IPS-18c (cell line): Measurements from ENCODE around the gene GTPBP4.
A peak's percentile ranks its signal among the peaks of the same experiment; 100 is the strongest.
"Not testable (repeated sequence)": the region's sequence is repeated elsewhere in the genome, so short reads cannot be mapped to it uniquely, and the experiment has no call there.

Source experiments
- H3K4me3 ChIP-seq: 2 replicates; pipeline ENCODE4 v1.7.0; 2013; ENCODE audit warnings: low read depth, mild to moderate bottlenecking, low read length, moderate library complexity; ENCODE audit not compliant: insufficient read depth
- H3K9me3 ChIP-seq: one replicate; pipeline ENCODE4 v1.6.1; 2013; ENCODE audit warnings: mild to moderate bottlenecking, low read length, moderate library complexity; ENCODE audit not compliant: control insufficient read depth, insufficient read depth

The GTPBP4 gene

DNA sequence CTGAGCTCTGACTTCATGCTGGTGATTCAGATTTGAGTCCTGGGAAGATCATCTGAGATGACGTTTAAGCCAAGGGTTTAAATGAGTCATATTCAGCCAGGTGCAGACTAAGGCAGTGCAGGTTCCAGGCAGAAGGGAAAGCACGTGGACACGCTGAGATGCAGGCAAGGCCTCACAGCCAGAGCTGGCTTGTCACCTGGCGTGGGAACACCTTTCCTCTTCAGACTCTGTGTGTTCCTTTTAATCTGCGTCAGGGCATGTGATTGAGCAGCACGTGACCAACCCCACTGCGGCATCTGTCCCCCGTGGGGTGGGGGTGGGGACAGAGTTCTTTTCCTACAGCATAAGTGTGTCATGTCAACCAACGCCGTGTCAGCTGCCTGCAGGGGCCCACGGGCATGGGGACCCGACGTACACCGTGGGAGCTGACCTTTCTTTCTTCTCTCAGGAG is 48.1 kb downstream of the GTPBP4 start:
- no peak overlapping the region for H3K4me3 ChIP-seq
- no peaks in the 10 kb centered on the region for H3K9me3 ChIP-seq

DNA sequence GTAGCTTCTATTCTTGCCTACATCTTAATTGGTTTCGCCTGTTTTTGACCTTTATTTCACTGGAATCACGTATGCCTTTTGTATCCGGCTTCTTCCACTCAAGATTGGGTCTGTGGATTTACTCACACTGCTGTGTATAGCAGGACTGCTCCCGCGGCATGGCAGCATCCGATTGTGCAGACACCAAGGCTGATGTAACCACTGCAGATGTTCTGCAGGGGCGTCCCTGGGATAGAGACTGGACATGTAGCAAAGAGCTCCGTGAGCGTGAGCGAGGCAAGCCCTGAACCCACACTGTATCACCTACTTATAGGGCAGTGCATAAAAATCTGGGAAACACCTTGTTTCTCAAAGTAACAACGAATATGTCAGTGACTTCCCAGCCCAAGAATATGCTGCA is 48.9 kb downstream of the GTPBP4 start:
- Histone ChIP-seq H3K9me3 (no peaks in the 10 kb centered on the region), H3K4me3 (no peak overlapping the region)

DNA sequence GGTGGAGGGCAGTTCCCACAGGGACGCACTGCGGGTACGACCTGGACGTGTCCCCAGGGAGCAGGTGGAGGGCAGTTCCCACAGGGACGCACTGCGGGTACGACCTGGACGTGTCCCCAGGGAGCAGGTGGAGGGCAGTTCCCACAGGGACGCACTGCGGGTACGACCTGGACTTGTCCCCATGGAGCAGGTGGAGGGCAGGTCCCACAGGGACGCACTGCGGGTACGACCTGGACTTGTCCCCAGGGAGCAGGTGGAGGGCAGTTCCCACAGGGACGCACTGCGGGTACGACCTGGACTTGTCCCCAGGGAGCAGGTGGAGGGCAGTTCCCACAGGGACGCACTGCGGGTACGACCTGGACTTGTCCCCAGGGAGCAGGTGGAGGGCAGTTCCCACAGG is 50.5 kb downstream of the GTPBP4 start:
- not testable (repeated sequence) for H3K9me3 ChIP-seq, H3K4me3 ChIP-seq

DNA sequence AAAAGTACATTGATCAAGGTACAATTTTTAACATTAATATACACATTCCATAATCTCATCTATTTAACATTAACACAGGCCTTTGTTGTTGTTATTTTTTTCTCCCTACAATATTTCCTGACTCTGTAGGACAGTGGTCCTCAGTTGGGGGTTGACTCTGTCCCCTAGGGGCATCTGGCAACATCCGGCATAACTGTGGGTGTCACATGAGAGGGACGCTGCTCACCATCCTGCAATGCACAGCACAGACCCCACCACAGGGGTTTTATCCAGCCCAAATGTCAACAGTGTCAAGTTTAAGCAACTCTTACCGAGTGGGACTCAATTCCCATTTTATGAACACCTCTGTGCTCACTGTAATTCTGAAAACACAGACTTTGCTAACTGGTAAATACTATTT is 51.9 kb downstream of the GTPBP4 start:
- no peak overlapping the region for H3K4me3 ChIP-seq

DNA sequence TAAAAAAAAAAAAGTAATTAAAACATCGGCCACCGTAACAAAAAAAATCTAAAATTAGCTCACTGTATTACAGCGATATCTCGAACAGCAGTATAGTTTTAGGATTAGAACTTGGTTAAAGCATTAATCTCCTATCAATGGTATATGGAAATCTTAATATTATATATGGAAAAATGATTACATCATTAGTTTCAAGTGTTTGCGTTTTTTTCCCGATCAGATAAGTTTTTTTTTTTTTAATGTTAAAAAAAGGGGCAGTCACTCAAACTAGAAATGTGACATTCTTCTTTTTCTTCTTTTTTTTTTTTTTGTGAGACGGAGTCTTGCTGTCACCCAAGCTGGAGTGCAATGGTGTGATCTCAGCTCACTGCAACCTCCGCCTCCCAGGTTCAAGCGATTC is 53.3 kb downstream of the GTPBP4 start:
- Histone ChIP-seq H3K4me3 (no peak overlapping the region), H3K9me3 (no peaks in the 10 kb centered on the region)

More for the DNA sequence above, 51.9 kb downstream of the GTPBP4 start:
- H3K9me3 ChIP-seq: no peaks in the 10 kb centered on the region

DNA sequence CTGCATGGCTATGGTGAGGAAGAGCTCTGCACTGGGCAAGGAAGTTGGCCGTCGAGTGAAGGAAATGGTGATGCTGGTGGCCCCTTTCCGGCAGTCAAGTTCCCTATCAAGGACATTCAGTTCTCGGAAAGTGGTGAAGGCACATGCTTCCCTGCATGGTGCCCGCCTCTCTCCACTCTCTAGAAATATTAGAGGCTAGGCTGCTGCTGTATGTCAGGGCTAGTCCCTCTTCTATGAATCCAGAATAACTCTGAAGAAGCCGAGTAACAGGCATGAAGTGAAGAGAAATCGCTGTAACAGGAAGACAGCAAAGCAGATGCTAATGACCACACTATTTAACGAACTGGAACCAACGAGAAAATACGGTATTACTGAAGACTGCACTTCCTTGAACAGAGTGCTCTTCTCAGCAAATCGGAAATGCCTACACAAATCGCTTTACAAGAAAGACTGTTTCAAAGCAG is 55.3 kb downstream of the GTPBP4 start:
- no peak overlapping the region for H3K4me3 ChIP-seq
- H3K9me3 ChIP-seq: no peaks in the 10 kb centered on the region

DNA sequence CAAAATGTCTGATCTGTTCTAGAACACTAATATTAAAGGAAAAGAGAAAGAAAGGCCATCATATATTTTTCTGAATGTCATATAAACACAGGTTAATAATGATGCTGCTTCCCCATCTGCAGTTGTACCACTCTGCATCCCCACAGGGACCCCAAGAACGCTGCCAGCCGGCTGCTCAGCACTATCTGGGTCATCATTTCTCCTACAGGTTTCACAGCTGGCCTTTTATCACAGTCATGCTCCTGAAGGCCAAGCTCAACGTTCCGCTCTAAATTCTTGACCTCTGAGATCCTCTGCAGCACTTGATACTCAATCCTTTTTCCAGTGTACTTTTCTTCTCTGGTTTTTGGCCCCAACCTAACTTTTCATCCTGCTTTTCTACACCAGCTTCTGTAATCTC is 55.9 kb downstream of the GTPBP4 start:
- Histone ChIP-seq H3K9me3 (no peaks in the 10 kb centered on the region), H3K4me3 (no peak overlapping the region)

DNA sequence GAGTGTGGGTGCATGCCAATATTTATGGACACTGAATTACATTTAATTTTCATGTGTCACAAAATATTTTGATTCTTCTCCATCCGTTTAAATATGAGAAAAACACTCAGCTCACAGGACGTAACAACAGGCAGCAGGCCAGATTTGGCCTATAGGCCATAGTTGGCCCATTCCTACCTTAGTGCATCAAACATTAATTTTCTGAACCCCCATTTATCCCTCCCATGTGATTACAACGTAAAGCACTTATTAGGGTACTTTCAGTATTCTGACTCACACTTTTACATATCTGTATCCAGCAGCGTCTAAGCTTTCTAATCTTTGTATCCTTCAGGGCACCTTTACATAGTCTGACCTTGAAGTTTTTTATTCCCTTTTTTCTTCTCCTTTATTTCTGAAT is 56.7 kb downstream of the GTPBP4 start:
- H3K4me3 ChIP-seq: no peak overlapping the region
- no peaks in the 10 kb centered on the region for H3K9me3 ChIP-seq

DNA sequence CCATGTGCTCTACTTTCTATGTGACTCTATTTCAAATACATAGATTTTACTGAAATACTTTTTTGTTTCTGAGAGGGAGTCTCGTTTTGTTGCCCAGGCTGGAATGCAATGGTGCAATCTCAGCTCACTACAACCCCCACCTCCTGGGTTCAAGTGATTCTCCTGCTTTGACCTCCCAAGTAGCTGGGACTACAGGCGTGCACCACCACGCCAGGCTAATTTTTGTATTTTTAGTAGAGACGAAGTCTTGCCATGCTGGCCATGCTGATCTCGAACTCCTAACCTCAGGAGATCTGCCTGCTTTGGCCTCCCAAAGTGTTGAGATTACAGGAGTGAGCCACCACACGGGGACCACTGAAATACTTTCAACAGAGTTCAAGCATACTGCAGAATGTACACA is 57.2 kb downstream of the GTPBP4 start:
- H3K4me3 ChIP-seq: no peak overlapping the region

DNA sequence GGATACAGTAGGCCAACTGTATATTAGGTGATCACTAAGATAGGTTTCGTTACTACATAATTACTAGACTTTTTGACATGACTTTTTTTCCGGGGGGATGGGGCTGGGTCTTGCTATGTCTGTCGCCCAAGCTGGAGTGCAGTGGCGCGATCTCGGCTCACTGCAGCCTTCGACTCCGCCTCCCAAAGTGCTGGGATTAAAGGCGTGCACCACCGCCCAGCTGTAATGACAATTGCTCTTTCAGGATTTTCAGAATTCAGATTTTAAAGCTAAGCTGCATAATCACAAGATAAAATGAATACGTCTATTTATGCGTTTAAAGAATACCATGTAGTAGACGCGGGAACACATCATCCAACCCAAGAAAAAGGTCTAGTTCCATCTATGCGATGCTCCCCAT is 59.7 kb downstream of the GTPBP4 start:
- Histone ChIP-seq H3K9me3 (no peaks in the 10 kb centered on the region), H3K4me3 (peak overlapping the region; percentile 95)

More for the DNA sequence above, 57.2 kb downstream of the GTPBP4 start:
- H3K9me3 ChIP-seq: no peaks in the 10 kb centered on the region

DNA sequence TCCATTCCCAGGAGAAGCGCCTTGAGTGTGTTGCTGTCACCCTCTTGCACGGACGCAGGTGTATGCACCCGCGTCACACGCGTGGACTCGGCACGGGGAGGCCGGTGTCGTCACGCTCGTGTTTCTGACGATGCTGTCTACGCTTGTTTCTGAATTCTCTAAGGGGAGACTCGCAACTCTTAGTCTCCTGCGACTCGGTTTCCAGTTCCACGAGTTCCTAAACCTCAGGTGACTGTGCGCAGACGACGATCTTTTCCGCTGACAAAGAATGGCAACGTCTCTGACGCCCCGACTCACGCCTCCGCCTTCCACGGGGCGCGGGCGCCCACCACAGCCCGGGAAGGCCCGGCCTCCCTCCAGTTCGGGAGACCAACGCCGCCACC is 60.1 kb downstream of the GTPBP4 start:
- Histone ChIP-seq H3K9me3 (no peaks in the 10 kb centered on the region), H3K4me3 (peak overlapping the region; percentile 95)

DNA sequence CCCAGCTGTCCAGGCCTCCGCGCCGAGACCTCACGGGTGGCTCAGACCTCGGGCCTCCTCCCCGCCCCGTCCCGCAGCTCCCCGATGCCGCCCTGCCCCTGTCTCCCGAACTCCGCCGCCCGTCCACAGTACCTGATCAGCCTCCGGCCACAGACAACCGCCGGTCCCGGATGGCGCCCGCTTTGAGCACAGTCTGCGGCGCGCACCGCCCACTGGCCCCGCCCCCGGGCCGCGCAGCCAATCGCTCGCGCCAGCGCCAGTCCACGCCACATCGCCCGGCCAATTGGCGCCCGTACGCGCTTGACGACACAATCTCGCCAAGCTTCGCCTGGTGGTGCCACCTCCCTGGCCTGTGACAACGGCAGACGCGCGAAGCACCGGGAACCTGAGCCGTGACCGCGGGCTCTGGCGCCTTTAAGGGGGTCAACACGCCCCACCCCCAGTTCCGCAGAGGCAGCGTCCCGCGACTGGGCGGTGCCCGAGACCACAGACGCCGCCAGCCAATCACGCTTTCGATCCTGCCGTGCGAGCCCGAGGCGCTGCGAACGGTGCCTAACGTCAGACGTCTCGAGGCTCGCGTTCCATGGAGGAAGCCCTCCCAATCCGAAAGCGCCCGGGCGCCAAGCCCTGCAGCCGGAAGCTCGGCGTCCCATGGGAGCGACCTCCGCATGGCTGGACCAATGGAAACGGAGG is 60.6 kb downstream of the GTPBP4 start, which contains the start of gene IDI1:
IDI1 (minus strand) TSS at position 388 of the 693 bp plus-strand sequence; CDS start at position 272, 116 bp downstream.
- H3K4me3 ChIP-seq: peak within 1 kb of the TSS; percentile 95
- H3K9me3 ChIP-seq: no peaks in the 10 kb centered on the region

DNA sequence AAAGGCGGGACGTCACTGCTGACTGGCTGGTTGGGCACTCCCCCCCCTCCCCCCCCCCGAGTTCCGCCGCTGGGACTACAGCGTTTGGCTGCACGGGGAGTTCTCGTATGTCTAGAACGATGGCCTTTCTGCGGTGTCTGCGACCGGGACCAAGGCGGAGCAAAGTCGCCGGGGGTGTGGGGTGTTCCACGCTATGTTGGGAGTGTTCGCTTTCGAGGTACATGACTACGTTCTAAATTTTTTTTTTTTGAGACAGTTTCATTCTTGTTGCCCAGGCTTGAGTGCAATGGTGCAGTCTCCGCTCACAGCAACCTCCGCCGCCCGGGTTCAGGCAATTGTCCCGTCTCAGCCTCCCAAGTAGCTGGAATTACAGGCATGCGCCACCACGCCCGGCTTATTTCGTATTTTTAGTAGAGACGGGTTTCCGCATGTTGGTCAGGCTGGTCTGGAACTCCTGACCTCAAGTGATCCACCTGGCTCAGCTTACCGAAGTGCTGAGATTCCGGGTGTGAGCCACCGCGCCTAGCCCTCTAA is 61.3 kb downstream of the GTPBP4 start:
- peak overlapping the region; percentile 95 for H3K4me3 ChIP-seq
- no peaks in the 10 kb centered on the region for H3K9me3 ChIP-seq

DNA sequence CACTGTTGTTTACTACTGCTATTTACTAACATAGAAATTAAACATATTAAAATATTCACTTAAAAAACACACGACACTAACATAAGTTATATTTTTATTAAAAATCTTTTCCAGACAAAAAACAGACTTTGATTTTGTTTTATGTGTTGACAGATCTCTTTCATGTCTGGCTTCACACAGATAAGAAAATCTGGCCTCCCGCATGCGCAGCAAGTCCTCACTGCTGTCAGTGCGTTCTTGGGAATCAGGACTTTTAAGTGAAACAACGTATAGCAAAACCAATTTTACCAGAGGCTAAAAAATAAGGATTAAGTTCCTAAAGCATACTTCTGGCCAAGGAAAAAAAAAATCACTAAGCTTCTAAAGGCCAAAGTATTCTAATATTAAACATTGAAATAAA is 61.9 kb downstream of the GTPBP4 start:
- Histone ChIP-seq H3K9me3 (no peaks in the 10 kb centered on the region), H3K4me3 (peak overlapping the region; percentile 95)

DNA sequence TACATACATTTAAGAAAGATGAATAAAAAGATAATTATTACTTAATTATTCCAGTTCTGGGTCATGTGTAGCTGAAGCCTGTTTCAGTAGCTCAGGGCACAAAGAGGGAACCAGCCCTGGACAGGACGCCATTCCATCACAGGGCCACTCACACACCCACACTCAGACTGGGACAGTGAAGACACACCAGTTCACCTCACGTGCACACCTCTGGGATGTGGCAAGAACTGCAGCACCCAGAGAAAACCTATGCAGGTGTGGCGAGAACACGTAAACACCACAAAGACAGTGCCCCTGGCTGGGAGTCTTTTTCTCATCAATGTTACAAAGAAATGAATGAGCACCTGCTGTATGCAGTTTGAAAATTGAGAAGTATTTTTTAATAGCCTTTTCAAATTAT is 62.3 kb downstream of the GTPBP4 start:
- no peak overlapping the region for H3K4me3 ChIP-seq

DNA sequence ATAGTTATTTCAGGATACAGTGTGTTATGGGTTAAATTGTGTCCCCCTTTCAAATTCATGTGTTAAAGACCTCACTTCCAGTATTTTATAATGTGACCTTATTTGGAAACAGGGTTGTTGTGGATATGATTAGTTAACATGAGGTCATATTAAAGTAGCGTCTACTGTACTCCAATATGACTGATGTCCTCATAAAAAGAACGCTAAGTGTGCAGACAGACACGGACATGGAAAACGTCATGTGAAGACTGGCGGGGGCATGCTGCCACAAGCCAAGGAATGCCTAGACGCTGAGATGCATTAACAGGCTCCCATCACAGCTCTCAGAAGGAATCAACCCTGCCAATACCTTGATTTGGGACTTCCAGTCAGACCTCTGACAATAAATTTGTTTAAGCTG is 66.5 kb downstream of the GTPBP4 start:
- no peaks in the 10 kb centered on the region for H3K9me3 ChIP-seq
- no peak overlapping the region for H3K4me3 ChIP-seq

More for the DNA sequence above, 62.3 kb downstream of the GTPBP4 start:
- H3K9me3 ChIP-seq: no peaks in the 10 kb centered on the region

DNA sequence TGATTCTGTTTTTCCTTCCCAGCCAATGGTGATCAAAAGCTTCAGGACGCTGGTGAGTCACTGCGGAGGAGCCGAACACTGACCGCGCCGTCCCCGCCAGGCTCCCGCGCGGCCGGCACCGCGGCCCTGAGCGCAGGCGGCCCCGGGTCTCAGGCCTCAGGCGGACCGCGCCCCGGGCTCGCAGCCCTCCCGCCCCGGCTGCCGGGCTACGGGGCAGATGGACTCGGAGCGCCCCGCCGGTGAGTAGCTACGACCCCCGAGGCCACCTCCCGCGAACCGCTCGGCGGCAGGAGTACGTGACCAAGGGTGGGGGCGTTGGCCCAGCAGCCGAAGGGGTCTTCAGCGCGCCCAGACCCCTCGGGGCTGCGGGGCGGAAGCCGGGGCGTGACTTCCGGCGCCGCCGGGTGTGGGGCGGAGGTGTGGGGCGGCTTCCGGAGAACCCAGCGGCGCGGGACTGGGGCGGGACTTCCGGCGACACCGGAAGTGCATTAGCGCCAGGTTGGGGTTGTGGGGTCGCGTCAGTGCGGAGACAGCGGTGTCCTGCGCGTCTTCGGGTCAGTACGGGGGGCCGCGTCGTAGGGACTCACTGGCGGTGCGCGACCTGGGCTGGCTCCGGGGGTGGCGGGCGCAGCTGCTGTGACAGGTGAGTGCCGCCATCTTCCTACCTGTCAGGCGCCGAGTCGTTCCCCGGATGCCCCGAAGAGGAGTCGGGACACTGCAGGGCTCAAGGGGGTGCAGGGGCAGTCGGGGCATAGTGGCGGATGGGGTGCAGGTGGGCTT is 68.3 kb downstream of the GTPBP4 start, which contains the start of gene WDR37:
WDR37 (plus strand) TSS at position 60 of the 780 bp plus-strand sequence. CDS start 15,771 bp downstream, outside the sequence.
- Histone ChIP-seq H3K9me3 (no peaks in the 10 kb centered on the region), H3K4me3 (peak within 1 kb of the TSS; percentile 97)
